Fibroblast of the aortic adventitia (primary cell): ENCODE measurements around the gene KLHL33. TPM values are rescaled to one million over a fixed set of nuclear protein-coding genes. Genes with fewer than 3 reads are reported as not detected.

Experiments used
- DNase-seq: peaks from one replicate; pipeline ENCODE4 v3.0.0-alpha.2; 2010; ENCODE audit warnings: low read depth
- H3K4me3 ChIP-seq: 2 replicates; pipeline ENCODE4 v1.5.1; 2011; ENCODE audit warnings: low read depth, mild to moderate bottlenecking, control low read depth, low read length, moderate library complexity
- total RNA-seq: library from RNA; depleted of rRNA; stranded (reverse); fragments of >200 nt; gene quantifications from 2 replicates; pipeline ENCODE4 v1.2.3, GENCODE V29; 2012; ENCODE audit warnings: low replicate concordance
- TF ChIP-seq, protein P1 (sequence below): IDR thresholded peaks from 2 replicates; pipeline ENCODE4 v1.5.1; 2011; ENCODE audit warnings: mild to moderate bottlenecking, low read length, control low read depth, inconsistent platforms; ENCODE audit not compliant: insufficient read depth

KLHL33 gene
- 0.18 and 0.65 TPM in 2 replicates for total RNA-seq

GRCh38 chr14:20435582-20436362 lies at the start of gene KLHL33:
TSS of gene KLHL33 (minus strand) at chr14:20436166. CDS start at chr14:20435811, 355 bp downstream.
- H3K4me3 ChIP-seq = no peak within 1 kb of the TSS
- DNase-seq = no peak
- TF ChIP-seq, protein P1, sequence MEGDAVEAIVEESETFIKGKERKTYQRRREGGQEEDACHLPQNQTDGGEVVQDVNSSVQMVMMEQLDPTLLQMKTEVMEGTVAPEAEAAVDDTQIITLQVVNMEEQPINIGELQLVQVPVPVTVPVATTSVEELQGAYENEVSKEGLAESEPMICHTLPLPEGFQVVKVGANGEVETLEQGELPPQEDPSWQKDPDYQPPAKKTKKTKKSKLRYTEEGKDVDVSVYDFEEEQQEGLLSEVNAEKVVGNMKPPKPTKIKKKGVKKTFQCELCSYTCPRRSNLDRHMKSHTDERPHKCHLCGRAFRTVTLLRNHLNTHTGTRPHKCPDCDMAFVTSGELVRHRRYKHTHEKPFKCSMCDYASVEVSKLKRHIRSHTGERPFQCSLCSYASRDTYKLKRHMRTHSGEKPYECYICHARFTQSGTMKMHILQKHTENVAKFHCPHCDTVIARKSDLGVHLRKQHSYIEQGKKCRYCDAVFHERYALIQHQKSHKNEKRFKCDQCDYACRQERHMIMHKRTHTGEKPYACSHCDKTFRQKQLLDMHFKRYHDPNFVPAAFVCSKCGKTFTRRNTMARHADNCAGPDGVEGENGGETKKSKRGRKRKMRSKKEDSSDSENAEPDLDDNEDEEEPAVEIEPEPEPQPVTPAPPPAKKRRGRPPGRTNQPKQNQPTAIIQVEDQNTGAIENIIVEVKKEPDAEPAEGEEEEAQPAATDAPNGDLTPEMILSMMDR = no peak

GRCh38 chr14:20482382-20482781 lies 46.4 kb upstream of the KLHL33 start:
- no peak overlapping the region for H3K4me3 ChIP-seq
- no peak for DNase-seq
- TF ChIP-seq, protein P1 = no peak

DNA sequence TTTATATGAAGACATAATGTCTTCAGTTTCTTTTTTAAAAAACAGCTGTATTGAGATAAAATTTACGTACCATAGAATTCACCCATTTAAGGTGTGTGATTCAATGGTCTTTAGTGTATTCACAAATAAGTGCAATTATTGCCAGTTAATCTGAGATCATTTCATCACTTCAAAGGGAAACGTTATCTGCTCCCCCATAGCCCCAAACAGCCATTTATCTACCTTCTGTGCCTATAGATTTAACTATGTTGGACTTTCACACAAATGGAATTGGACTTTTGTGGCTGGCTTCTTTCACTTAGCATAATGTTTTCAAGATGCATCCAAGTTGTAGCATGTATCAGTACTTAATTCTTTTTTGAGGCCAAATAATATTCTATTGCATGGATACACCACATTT lies 42.9 kb upstream of the KLHL33 start:
- no peak overlapping the region for H3K4me3 ChIP-seq
- TF ChIP-seq, protein P1 = no peak
- DNase-seq = no peak

- H3K4me3 ChIP-seq = no peak overlapping the region
- DNase-seq = peak; percentile 92
- TF ChIP-seq, protein P1 = no peak
These were observed 41.4 kb upstream of the KLHL33 start for GRCh38 chr14:20477211-20477876.

- TF ChIP-seq, protein P1 = no peak
- H3K4me3 ChIP-seq = no peak overlapping the region
- no peak for DNase-seq
These were observed 40.8 kb upstream of the KLHL33 start for GRCh38 chr14:20476776-20477175.

DNA sequence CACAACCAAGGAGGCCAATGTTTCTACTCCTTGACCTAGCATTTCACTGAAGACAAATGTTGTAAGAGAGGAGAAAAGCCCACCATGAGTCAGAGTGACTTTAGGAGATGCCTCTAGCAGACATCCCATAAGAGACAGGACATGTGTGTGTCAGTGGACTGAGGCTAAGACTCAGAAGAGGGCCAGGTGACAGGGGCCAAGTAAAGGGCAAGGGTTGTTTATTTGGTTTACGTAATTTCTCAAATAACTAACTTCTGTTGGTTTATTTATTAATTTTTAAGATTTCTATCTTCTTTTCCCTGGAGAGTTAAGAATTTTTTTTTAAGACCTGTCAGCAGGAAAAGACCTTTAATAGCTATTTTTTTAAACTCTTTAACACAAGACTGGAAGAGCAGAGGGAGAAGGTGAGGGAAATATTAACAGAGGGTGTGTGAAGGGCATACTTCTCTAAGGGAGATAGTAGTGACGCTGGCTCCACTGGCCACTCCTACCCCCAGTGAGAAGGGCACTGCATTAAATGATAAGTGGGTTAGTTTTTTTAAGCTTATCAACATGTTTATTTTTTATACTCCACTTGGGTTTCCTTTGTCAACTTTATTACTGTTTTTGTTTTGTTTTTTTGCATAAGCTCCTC lies 36.7 kb upstream of the KLHL33 start:
- TF ChIP-seq, protein P1 = no peak
- DNase-seq = no peak

More for the DNA sequence above, 36.7 kb upstream of the KLHL33 start:
- no peak overlapping the region for H3K4me3 ChIP-seq
